Hematopoietic multipotent progenitor cell treated with erythropoietin and hydrocortisone succinate and interleukin-3 and kit ligand, for 8 days (in vitro differentiated cells): ENCODE data around the gene RECK.

Experiments
- DNase-seq: peaks from one replicate; pipeline ENCODE4 v3.0.0-alpha.2; 2015

The RECK gene

DNA sequence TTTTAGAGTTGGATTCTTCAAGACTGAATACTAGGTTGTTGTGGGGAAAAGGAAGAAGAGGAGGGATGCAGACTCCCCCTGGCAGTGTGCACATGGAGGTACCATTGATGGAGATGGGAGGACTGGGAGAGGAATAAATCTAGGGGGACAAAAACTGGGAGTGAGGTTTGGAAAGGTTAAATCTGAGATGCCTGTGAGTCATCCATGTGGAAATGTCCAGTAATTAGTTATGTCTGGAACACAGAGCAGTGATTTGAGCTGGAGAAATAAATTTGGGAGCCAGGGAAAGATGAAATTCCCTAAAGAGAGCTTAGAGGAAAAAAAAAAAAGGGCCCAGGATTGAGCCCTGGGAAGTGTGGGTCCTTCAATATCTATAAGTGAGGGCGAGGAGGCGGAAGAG is 124.5 kb downstream of the RECK start:
- no peak for DNase-seq

DNA sequence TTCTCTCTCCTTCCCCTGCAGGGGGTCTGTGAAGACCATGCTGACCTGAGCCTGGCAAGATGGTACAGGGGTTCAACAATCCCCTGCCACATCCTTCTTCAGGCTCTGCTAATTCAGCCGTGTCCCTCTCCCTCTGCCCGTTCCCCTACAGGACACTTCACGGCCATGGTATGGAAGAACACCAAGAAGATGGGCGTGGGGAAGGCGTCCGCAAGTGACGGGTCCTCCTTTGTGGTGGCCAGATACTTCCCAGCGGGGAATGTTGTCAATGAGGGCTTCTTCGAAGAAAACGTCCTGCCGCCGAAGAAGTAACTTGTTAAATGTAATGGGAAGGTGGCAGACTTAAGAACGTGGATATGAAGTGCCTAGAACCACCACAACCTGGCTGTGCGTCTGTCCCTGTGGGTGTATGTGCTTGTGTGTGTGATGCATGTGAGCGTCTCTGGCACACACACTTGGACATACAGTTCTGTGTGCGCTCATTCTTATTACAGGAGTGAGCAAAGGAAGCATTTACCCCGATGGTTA is 125.6 kb downstream of the RECK start:
- DNase-seq, result no peak

- no peak for DNase-seq
These were observed 126.5 kb downstream of the RECK start for GRCh38 chr9:36163049-36163785.

GRCh38 chr9:36163786-36164170 is 127.1 kb downstream of the RECK start:
- no peak for DNase-seq

GRCh38 chr9:36164372-36164771 is 127.7 kb downstream of the RECK start:
- DNase-seq, result no peak

DNA sequence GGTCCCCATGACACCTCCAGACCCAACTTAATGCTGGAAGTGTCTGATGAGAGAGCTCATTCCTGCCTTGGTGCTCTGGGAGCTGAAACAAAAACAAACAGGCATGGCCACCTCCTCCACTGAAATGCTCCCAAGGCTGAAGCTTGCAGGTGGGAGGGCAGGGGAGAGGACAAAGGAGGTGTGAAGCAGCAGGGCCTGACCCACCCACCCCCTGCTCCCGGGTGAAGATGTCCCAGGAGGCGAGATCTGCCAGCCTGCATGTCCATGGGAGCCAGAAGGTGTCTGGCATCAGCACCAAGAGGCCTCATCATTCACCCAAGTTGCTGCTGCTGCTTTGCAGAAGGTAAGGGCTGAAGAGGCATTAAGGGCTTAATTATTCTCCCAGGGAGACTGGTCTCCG is 128.3 kb downstream of the RECK start:
- no peak for DNase-seq

DNA sequence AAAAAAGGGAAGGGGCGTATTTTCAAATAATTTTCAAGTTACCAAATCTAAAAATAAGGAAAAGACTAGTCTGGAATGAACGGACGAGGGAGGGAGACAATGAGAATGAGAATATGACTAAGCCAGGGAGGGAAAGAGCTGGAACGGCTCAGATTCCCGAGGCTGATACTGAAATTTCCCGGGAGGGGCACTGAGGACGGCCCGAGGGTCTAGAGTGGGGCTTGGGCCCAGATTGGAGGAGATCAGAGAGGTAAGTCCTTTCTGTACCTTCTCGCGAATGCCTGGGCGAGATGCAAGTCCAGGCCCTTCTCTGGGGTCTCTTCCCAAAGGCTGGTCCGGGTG is 129.1 kb downstream of the RECK start:
- no peak for DNase-seq

DNA sequence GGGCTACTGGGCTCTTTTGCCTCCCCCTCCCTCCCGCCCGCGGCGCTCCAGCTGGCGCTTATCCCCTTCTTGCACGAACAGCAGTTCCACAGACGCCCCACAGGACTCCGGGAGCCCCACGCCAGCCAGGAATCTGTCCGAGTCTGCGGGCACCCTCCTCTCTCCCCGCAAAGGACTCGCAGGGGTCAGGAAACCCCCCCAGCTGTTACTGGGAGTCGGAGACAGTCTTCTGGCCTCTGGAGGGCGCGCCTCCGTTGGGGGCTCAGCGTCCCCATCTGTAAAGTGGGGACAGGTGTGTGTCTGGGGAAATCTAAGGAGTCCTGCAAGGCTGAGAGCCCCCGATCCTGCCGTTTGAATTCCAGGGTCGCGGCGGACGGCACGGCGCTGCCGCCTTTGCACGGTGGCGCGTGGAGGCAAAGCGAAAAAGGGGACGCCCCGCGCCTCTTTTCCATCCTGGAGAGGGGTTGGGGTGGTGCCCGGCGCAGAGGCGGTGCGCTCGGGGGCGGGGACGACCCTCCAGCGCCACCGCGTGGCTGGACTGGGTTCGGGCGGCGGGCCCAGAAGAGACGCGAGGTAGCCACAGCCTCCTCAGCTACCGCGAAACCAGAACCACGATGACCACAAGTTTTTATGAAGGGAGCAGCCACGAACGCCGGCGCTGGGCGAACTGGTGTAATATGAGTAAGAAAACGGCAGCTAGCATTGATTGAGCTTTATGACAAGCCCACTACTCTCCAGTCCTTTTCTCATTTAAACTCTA is 129.6 kb downstream of the RECK start:
- DNase-seq, result peak; percentile 74

DNA sequence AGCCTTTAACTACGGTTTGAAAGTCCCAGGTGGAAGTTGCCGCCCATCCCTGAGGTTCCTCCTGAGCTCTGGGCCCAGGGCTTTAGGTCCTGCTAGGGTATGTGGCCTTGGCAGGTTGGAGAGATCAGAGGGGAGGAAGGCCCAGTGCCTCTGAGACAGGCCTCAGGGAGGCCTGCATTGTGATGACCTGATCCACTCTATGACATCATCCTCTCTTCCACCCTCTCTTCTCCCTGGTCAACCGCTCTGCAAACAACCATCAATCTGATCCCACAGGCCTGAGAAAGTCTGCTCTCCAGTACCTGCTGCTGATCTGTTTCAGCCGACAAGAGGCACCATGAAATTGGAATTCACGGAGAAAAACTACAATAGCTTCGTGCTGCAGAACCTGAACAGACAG is 132.5 kb downstream of the RECK start, which contains the start of gene CCIN:
TSS of gene CCIN (plus strand) at position 223 of the 400 bp plus-strand sequence. CDS start at position 338, 115 bp downstream.
- DNase-seq, result peak; percentile 19

- no peak for DNase-seq
These were observed 133.0 kb downstream of the RECK start for GRCh38 chr9:36169708-36170107.

DNA sequence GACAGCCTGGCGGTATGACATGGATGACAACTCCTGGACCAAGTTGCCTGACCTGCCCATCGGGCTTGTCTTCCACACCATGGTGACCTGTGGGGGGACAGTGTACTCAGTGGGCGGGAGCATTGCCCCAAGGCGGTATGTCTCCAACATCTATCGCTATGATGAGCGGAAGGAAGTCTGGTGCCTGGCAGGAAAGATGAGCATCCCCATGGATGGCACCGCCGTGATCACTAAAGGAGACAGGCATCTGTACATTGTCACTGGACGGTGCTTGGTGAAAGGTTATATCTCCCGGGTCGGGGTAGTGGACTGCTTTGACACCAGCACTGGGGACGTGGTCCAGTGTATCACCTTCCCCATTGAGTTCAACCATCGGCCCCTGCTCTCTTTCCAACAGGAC is 133.8 kb downstream of the RECK start:
- DNase-seq, result no peak

- no peak for DNase-seq
These were observed 137.1 kb downstream of the RECK start for GRCh38 chr9:36173861-36174260.
